Nephron progenitor cell (in vitro differentiated cells): Measurements from ENCODE around the gene VWA8.

Source experiments
- DNase-seq: peaks from one replicate; pipeline ENCODE4 v3.0.0; 2021
- H3K27ac Mint-ChIP-seq: 2 replicates; pipeline ENCODE4 v1.8.0; 2021; ENCODE audit warnings: mild to moderate bottlenecking, moderate library complexity, mixed read lengths
- H3K27me3 Mint-ChIP-seq: 2 replicates; pipeline ENCODE4 v1.8.0; 2021; ENCODE audit warnings: mild to moderate bottlenecking, low read depth, mixed read lengths; ENCODE audit not compliant: poor library complexity
- H3K36me3 Mint-ChIP-seq: 2 replicates; pipeline ENCODE4 v1.8.0; 2021; ENCODE audit warnings: low read depth, mixed read lengths
- H3K4me1 Mint-ChIP-seq: 2 replicates; pipeline ENCODE4 v1.8.0; 2021; ENCODE audit warnings: mixed read lengths
- H3K4me3 Mint-ChIP-seq: 2 replicates; pipeline ENCODE4 v1.8.0; 2021; ENCODE audit warnings: mild to moderate bottlenecking, moderate library complexity, mixed read lengths
- H3K9me3 Mint-ChIP-seq: 2 replicates; pipeline ENCODE4 v1.8.0; 2021; ENCODE audit warnings: mild to moderate bottlenecking, moderate library complexity, mixed read lengths
- CTCF ChIP-seq: fragments of 200-600 bp; sonication (generic); IDR thresholded peaks from 2 replicates; pipeline ENCODE4 v1.5.0; 2021; ENCODE audit warnings: antibody characterized with exemption

The VWA8 gene

GRCh38 chr13:41973247-41973741, 12.4 kb upstream of the VWA8 start:
- no peak for DNase-seq
- Mint-ChIP-seq H3K4me3 (no peak overlapping the region), H3K36me3 (no peaks in the 10 kb centered on the region), H3K27ac (no peak overlapping the region), H3K27me3 (no peaks in the 10 kb centered on the region), H3K4me1 (no peaks in the 10 kb centered on the region), H3K9me3 (no peaks in the 10 kb centered on the region)
- no peak for TF ChIP-seq CTCF

DNA sequence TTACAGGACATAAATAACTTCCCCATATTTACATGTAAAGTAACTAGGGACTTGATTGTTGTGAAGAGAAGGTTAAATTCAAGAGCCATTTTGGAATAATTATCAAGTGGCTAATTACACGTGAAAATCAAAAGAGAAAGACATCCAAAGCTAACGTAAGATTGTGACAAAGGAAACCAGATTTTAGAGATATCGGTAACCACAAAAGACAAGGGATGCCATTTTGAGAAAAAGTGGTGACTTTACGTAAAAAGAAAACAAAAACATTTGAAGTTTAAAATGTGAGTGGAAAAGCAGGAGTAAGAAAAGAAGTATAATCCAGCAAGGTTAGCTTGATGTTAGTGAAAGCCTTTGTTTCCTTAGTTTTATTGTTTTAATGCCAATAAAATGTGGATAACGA, 10.9 kb upstream of the VWA8 start:
- no peaks in the 10 kb centered on the region for H3K27me3 Mint-ChIP-seq
- TF ChIP-seq CTCF: no peak

GRCh38 chr13:41970918-41971317, 10.0 kb upstream of the VWA8 start:
- Mint-ChIP-seq H3K9me3 (no peaks in the 10 kb centered on the region), H3K4me1 (no peaks in the 10 kb centered on the region), H3K27ac (no peak overlapping the region), H3K4me3 (no peak overlapping the region), H3K36me3 (no peaks in the 10 kb centered on the region), H3K27me3 (no peaks in the 10 kb centered on the region)
- no peak for TF ChIP-seq CTCF
- no peak for DNase-seq

More for the DNA sequence above, 10.9 kb upstream of the VWA8 start:
- Mint-ChIP-seq H3K36me3 (no peaks in the 10 kb centered on the region), H3K4me1 (no peaks in the 10 kb centered on the region), H3K27ac (no peak overlapping the region), H3K4me3 (no peak overlapping the region), H3K9me3 (no peaks in the 10 kb centered on the region)
- DNase-seq: no peak

DNA sequence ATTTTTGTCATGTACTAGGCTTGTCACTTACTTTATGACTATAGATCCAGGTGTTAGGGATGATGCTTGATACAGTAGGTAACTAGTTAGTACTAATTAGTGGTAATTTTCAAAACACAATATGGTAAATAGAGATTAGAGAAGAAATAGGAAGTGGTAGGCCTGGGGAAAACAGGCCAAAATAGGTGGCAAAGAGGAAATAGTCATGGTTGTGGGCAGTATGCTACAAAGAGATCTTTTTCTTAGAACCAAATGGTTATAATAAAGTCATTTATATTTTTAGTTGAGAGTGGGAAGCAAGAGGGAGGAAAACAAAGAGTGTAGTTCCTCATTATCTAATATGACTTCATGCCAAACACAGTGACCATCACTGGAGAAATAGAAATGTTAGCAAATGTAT, 9.1 kb upstream of the VWA8 start:
- no peak for TF ChIP-seq CTCF
- Mint-ChIP-seq H3K27me3 (peaks cover 8% of the 10 kb centered on the region), H3K9me3 (no peaks in the 10 kb centered on the region), H3K36me3 (no peaks in the 10 kb centered on the region), H3K4me3 (no peak overlapping the region), H3K27ac (no peak overlapping the region), H3K4me1 (no peaks in the 10 kb centered on the region)
- DNase-seq: no peak

- TF ChIP-seq CTCF: no peak
- no peaks in the 10 kb centered on the region for H3K9me3 Mint-ChIP-seq
- no peak overlapping the region for H3K4me3 Mint-ChIP-seq
- H3K4me1 Mint-ChIP-seq: no peaks in the 10 kb centered on the region
- H3K27ac Mint-ChIP-seq: no peak overlapping the region
- H3K36me3 Mint-ChIP-seq: no peaks in the 10 kb centered on the region
- DNase-seq: no peak
- peaks cover 9% of the 10 kb centered on the region for H3K27me3 Mint-ChIP-seq
Measured at GRCh38 chr13:41969072-41969471, 8.2 kb upstream of the VWA8 start.

GRCh38 chr13:41966671-41967070, 5.8 kb upstream of the VWA8 start:
- Mint-ChIP-seq H3K36me3 (no peaks in the 10 kb centered on the region), H3K4me1 (peaks cover 5% of the 10 kb centered on the region), H3K4me3 (no peak overlapping the region), H3K27ac (no peak overlapping the region), H3K9me3 (no peaks in the 10 kb centered on the region), H3K27me3 (peaks cover 9% of the 10 kb centered on the region)
- no peak for DNase-seq
- TF ChIP-seq CTCF: no peak
